ENCODE measurements around the gene FNDC3A.
"Not testable (repeated sequence)": the region's sequence is repeated elsewhere in the genome, so short reads cannot be mapped to it uniquely, and the experiment has no call there.

The FNDC3A gene

GRCh38 chr13:48976576-48977285, 1.0 kb downstream of the FNDC3A start:
- no peak for DNase-seq (ENCODE audit: low read depth)

- no peak for DNase-seq (ENCODE audit: low read depth)
Observed at GRCh38 chr13:48977286-48977625, 1.5 kb downstream of the FNDC3A start.

GRCh38 chr13:48977973-48978372, 2.3 kb downstream of the FNDC3A start:
- no peak for DNase-seq (ENCODE audit: low read depth)

GRCh38 chr13:48978942-48979601, 3.4 kb downstream of the FNDC3A start:
- DNase-seq (ENCODE audit: low read depth): no peak

GRCh38 chr13:48979892-48980291, 4.2 kb downstream of the FNDC3A start:
- DNase-seq (ENCODE audit: low read depth): no peak

GRCh38 chr13:48983331-48983730, 7.6 kb downstream of the FNDC3A start:
- DNase-seq (ENCODE audit: low read depth): no peak

GRCh38 chr13:48985756-48986155, 10.0 kb downstream of the FNDC3A start:
- no peak for DNase-seq (ENCODE audit: low read depth)

GRCh38 chr13:48990900-48991299, 15.2 kb downstream of the FNDC3A start:
- no peak for DNase-seq (ENCODE audit: low read depth)

- no peak for DNase-seq (ENCODE audit: low read depth)
Observed at GRCh38 chr13:48993150-48993549, 17.4 kb downstream of the FNDC3A start.

- no peak for DNase-seq (ENCODE audit: low read depth)
Observed at GRCh38 chr13:48994706-48995105, 19.0 kb downstream of the FNDC3A start.

GRCh38 chr13:48998641-48999292, 23.1 kb downstream of the FNDC3A start:
- DNase-seq (ENCODE audit: low read depth): no peak

GRCh38 chr13:49000247-49000646, 24.5 kb downstream of the FNDC3A start:
- no peak for DNase-seq (ENCODE audit: low read depth)

GRCh38 chr13:49018986-49019635, 43.4 kb downstream of the FNDC3A start:
- DNase-seq (ENCODE audit: low read depth): not testable (repeated sequence)

- no peak for DNase-seq (ENCODE audit: low read depth)
Observed at GRCh38 chr13:49020328-49020727, 44.6 kb downstream of the FNDC3A start.

GRCh38 chr13:49020940-49021553, 45.3 kb downstream of the FNDC3A start:
- no peak for DNase-seq (ENCODE audit: low read depth)

- DNase-seq (ENCODE audit: low read depth): no peak
Observed at GRCh38 chr13:49021953-49022352, 46.2 kb downstream of the FNDC3A start.

GRCh38 chr13:49022472-49023144, 46.9 kb downstream of the FNDC3A start:
- DNase-seq (ENCODE audit: low read depth): no peak

- DNase-seq (ENCODE audit: low read depth): no peak
Observed at GRCh38 chr13:49023431-49023830, 47.7 kb downstream of the FNDC3A start.

GRCh38 chr13:49026851-49027250, 51.1 kb downstream of the FNDC3A start:
- no peak for DNase-seq (ENCODE audit: low read depth)

- no peak for DNase-seq (ENCODE audit: low read depth)
Observed at GRCh38 chr13:49029570-49029969, 53.9 kb downstream of the FNDC3A start.

- DNase-seq (ENCODE audit: low read depth): no peak
Observed at GRCh38 chr13:49030213-49030612, 54.5 kb downstream of the FNDC3A start.

- no peak for DNase-seq (ENCODE audit: low read depth)
Observed at GRCh38 chr13:49040872-49041271, 65.2 kb downstream of the FNDC3A start.

All from stimulated activated CD8-positive, alpha-beta memory T cell treated with anti-CD3 and anti-CD28 coated beads, Interleukin-12 subunit alpha, Interleukin-12 subunit beta, amount 100 ng/mL, for 1 hour (primary cell).